HEK293 (cell line): Measurements from ENCODE around the gene NDUFV1.

Experiments used
- CTCF ChIA-PET: fragments of 350-600 bp; formaldehyde crosslinking; extraction: SDS; loops from one replicate; lab custom pipeline; 2021; ENCODE audit warnings: antibody characterized with exemption; lab: Yijun Ruan, JAX
- POLR2A ChIA-PET: fragments of 300-600 bp; formaldehyde crosslinking; extraction: SDS; loops from one replicate; lab custom pipeline; 2020; ENCODE audit warnings: antibody characterized with exemption, inconsistent platforms; lab: Yijun Ruan, JAX
- H3K27ac ChIP-seq: fragments of 200-500 bp; sonication (Bioruptor generic); 2 replicates; pipeline ENCODE4 v1.5.1; 2014; ENCODE audit warnings: low read depth, low read length, control low read depth, inconsistent platforms; ENCODE audit errors: extremely low read depth
- H3K36me3 ChIP-seq, 2 experiments: fragments of 200-500 bp in 1 of 2; sonication (Bioruptor generic) in 1 of 2; 1 replicate in 1 of 2; 2 replicates in 1 of 2; pipeline ENCODE4 v1.5.1; 2014 to 2017; ENCODE audit warnings: inconsistent platforms in 2 of 2, low read length in 2 of 2; ENCODE audit not compliant: control insufficient read depth in 2 of 2, insufficient read depth in 1 of 2
- H3K4me1 ChIP-seq: fragments of 200-500 bp; sonication (Bioruptor generic); 2 replicates; pipeline ENCODE4 v1.5.1; 2014; ENCODE audit warnings: mild to moderate bottlenecking, low read length, inconsistent platforms; ENCODE audit not compliant: control insufficient read depth, insufficient read depth
- H3K4me3 ChIP-seq: 2 replicates; pipeline ENCODE4 v1.5.1; 2011; ENCODE audit warnings: low read depth, mild to moderate bottlenecking, control low read depth, low read length, moderate library complexity
- H3K9me3 ChIP-seq: fragments of 200-500 bp; sonication (Bioruptor generic); 2 replicates; pipeline ENCODE4 v1.5.1; 2014; ENCODE audit warnings: low read depth, low read length, inconsistent platforms; ENCODE audit not compliant: control insufficient read depth, insufficient read depth
- ELK4 ChIP-seq: IDR thresholded peaks from 2 replicates; pipeline ENCODE4 v1.6.1; 2011; ENCODE audit warnings: mild to moderate bottlenecking, low read depth, low read length, borderline replicate concordance
- KLF16 ChIP-seq: fragments of 450-650 bp; formaldehyde crosslinking; IDR thresholded peaks from 2 replicates; pipeline ENCODE4 v1.5.1; 2017; ENCODE audit warnings: missing biosample characterization, missing genetic modification characterization
- SP2 ChIP-seq: fragments of 450-650 bp; formaldehyde crosslinking; IDR thresholded peaks from 2 replicates; pipeline ENCODE4 v1.5.1; 2016; ENCODE audit warnings: missing biosample characterization, missing genetic modification characterization
- ZBTB26 ChIP-seq: fragments of 450-650 bp; formaldehyde crosslinking; optimal IDR thresholded peaks from 2 replicates; pipeline ENCODE3; 2016; ENCODE audit warnings: missing biosample characterization, mild to moderate bottlenecking, missing genetic modification characterization
- ZBTB7A ChIP-seq: fragments of 450-650 bp; formaldehyde crosslinking; IDR thresholded peaks from 2 replicates; pipeline ENCODE4 v1.5.1; 2016; ENCODE audit warnings: low read depth, missing biosample characterization, missing genetic modification characterization
- ZEB2 ChIP-seq: fragments of 450-650 bp; formaldehyde crosslinking; IDR thresholded peaks from 2 replicates; pipeline ENCODE4 v1.5.1; 2016; ENCODE audit warnings: missing biosample characterization, missing genetic modification characterization
- ZNF10 ChIP-seq: fragments of 450-650 bp; formaldehyde crosslinking; IDR thresholded peaks from 2 replicates; pipeline ENCODE4 v1.5.1; 2017; ENCODE audit warnings: missing biosample characterization, missing genetic modification characterization
- ZNF148 ChIP-seq: fragments of 450-650 bp; formaldehyde crosslinking; IDR thresholded peaks from 2 replicates; pipeline ENCODE4 v1.5.0; 2017; ENCODE audit warnings: missing biosample characterization, missing genetic modification characterization, borderline replicate concordance
- ZNF18 ChIP-seq: fragments of 450-650 bp; formaldehyde crosslinking; IDR thresholded peaks from 2 replicates; pipeline ENCODE4 v1.5.1; 2016; ENCODE audit warnings: missing biosample characterization, missing genetic modification characterization
- ZNF248 ChIP-seq: fragments of 450-650 bp; formaldehyde crosslinking; IDR thresholded peaks from 2 replicates; pipeline ENCODE4 v1.5.1; 2017; ENCODE audit warnings: missing biosample characterization, missing genetic modification characterization
- ZNF311 ChIP-seq: fragments of 450-650 bp; formaldehyde crosslinking; IDR thresholded peaks from 2 replicates; pipeline ENCODE4 v1.5.1; 2017; ENCODE audit warnings: missing biosample characterization, missing genetic modification characterization, borderline replicate concordance
- ZNF488 ChIP-seq: fragments of 450-650 bp; formaldehyde crosslinking; IDR thresholded peaks from 2 replicates; pipeline ENCODE4 v1.5.1; 2016; ENCODE audit warnings: missing biosample characterization, missing genetic modification characterization
- ZNF555 ChIP-seq: fragments of 450-650 bp; formaldehyde crosslinking; conservative IDR thresholded peaks from 2 replicates; pipeline ENCODE4 v1.5.1; 2017; ENCODE audit warnings: missing biosample characterization, mild to moderate bottlenecking, missing genetic modification characterization, inconsistent platforms
- ZNF558 ChIP-seq: fragments of 450-650 bp; formaldehyde crosslinking; IDR thresholded peaks from 2 replicates; pipeline ENCODE4 v1.5.1; 2016; ENCODE audit warnings: missing biosample characterization, missing genetic modification characterization
- ZNF600 ChIP-seq: fragments of 450-650 bp; formaldehyde crosslinking; IDR thresholded peaks from 2 replicates; pipeline ENCODE4 v1.5.1; 2016; ENCODE audit warnings: missing biosample characterization, missing genetic modification characterization
- ZNF623 ChIP-seq: fragments of 450-650 bp; formaldehyde crosslinking; IDR thresholded peaks from 2 replicates; pipeline ENCODE4 v1.5.1; 2016; ENCODE audit warnings: missing biosample characterization, missing genetic modification characterization

The NDUFV1 gene

GRCh38 chr11:67640758-67641337 is 34.1 kb downstream of the NDUFV1 start:
- POLR2A ChIA-PET = no interaction called here
- no peak overlapping the region for H3K27ac ChIP-seq
- no peaks in the 10 kb centered on the region for H3K4me1 ChIP-seq
- no peaks in the 10 kb centered on the region for H3K9me3 ChIP-seq
- no peak overlapping the region for H3K4me3 ChIP-seq
- CTCF ChIA-PET = interaction anchor here (0.6 to 1.7 kb wide), 3 partner anchors 12 to 40 kb away, joined by 3 to 5 read pairs (median 3); no protein-coding TSS in a partner anchor
- TF ChIP-seq ZNF488 (tag by site-specific recombination) (no peak), ELK4 (no peak)
- TF ChIP-seq, all 188 proteins: peak for 0
- no peaks in the 10 kb centered on the region for H3K36me3 ChIP-seq

- Histone ChIP-seq H3K4me3 (no peak overlapping the region), H3K27ac (no peak overlapping the region), H3K4me1 (no peaks in the 10 kb centered on the region), H3K9me3 (no peaks in the 10 kb centered on the region), H3K36me3 (no peaks in the 10 kb centered on the region)
- ChIA-PET POLR2A (no interaction called here), CTCF (no interaction called here)
- no peak for TF ChIP-seq ZNF18 (tag by site-specific recombination)
- no peak for TF ChIP-seq ZNF148 (tag by site-specific recombination)
- TF ChIP-seq KLF16 = no peak
- no peak for TF ChIP-seq SP2 (tag by site-specific recombination)
- TF ChIP-seq ZNF10 (tag by site-specific recombination) = no peak
- TF ChIP-seq ZNF600 = no peak
- no peak for TF ChIP-seq ZNF311 (tag by site-specific recombination)
- TF ChIP-seq ZNF555 (tag by site-specific recombination) = no peak
- no peak for TF ChIP-seq ZBTB26 (tag by site-specific recombination)
- TF ChIP-seq ZEB2 = no peak
- TF ChIP-seq ELK4 = no peak
- TF ChIP-seq ZNF248 (tag by site-specific recombination) = no peak
- no peak for TF ChIP-seq ZNF623 (tag by site-specific recombination)
- TF ChIP-seq ZBTB7A (tag by site-specific recombination) = no peak
- no peak for TF ChIP-seq ZNF558 (tag by site-specific recombination)
Observed at GRCh38 chr11:67641338-67642172, 34.8 kb downstream of the NDUFV1 start.
